Measurements from ENCODE around the gene PACRG. TPM values are rescaled to one million over a fixed set of nuclear protein-coding genes. Genes with fewer than 3 reads are reported as not detected.

Gene PACRG
- total and polyA plus RNA-seq, 2 of the 8 experiments (the other 6 are each of a cell fraction or from before 2014, with no cell fraction given), result 0.44 to 0.54 TPM

GRCh38 chr6:162733489-162733888 lies 5.7 kb downstream of the PACRG start:
- Histone ChIP-seq H3K4me3 (ENCODE audit: extremely low read depth in 1 of 4, insufficient read depth in 2 of 4, low read depth in 3 of 4, low read length in 4 of 4) (no peak overlapping the region), H2BK120ac (replicated peaks; ENCODE audit: low read depth, low read length) (no peak overlapping the region), H3K56ac (replicated peaks; ENCODE audit: insufficient read length, low read depth, low read length) (no peak overlapping the region), H3K79me2 (ENCODE audit: control insufficient read depth in 1 of 2, insufficient read depth in 2 of 2, low read length in 2 of 2) (no peaks in the 10 kb centered on the region), H2AK5ac (ENCODE audit: low read depth, low read length) (no peak overlapping the region), H3K79me1 (ENCODE audit: low read depth, low read length) (no peaks in the 10 kb centered on the region), H3K4ac (replicated peaks; ENCODE audit: insufficient read length, low read depth, low read length) (no peak overlapping the region), H2BK12ac (ENCODE audit: low read depth, low read length) (no peak overlapping the region), H3K4me2 (ENCODE audit: insufficient read depth in 1 of 2, low read depth in 2 of 2, low read length in 2 of 2) (no peak overlapping the region), H2BK5ac (ENCODE audit: low read depth, low read length) (no peak overlapping the region), H3K14ac (ENCODE audit: insufficient read length) (no peak overlapping the region), H2BK15ac (ENCODE audit: low read length) (no peak overlapping the region), H3K18ac (ENCODE audit: extremely low read depth, low read length) (no peak overlapping the region), H3K4me1 (replicated peaks in 1 of 4; ENCODE audit: control insufficient read depth in 3 of 4, insufficient read depth in 4 of 4, low read length in 3 of 4) (no peaks in the 10 kb centered on the region), H3K36me3 (ENCODE audit: control insufficient read depth in 2 of 4, insufficient read depth in 4 of 4, low read length in 3 of 4) (no peaks in the 10 kb centered on the region), H3K27ac (ENCODE audit: low read depth, low read length) (no peak overlapping the region), H3K9ac (replicated peaks in 1 of 4; ENCODE audit: extremely low read depth in 1 of 4, low read depth in 3 of 4, low read length in 3 of 4) (no peak overlapping the region), H3K9me3 (ENCODE audit: insufficient read depth in 2 of 2, low read depth in 1 of 2, low read length in 1 of 2) (no peaks in the 10 kb centered on the region), H4K20me1 (replicated peaks in 1 of 2; ENCODE audit: control insufficient read depth in 1 of 2, insufficient read depth in 2 of 2, low read length in 2 of 2) (no peaks in the 10 kb centered on the region), H3K23me2 (ENCODE audit: low read depth, low read length) (no peaks in the 10 kb centered on the region), H4K5ac (ENCODE audit: insufficient read length, low read depth, low read length) (no peak overlapping the region), H3K27me3 (replicated peaks in 1 of 4; ENCODE audit: control insufficient read depth in 3 of 4, extremely low read depth in 1 of 4, insufficient read depth in 3 of 4, low read length in 3 of 4) (no peaks in the 10 kb centered on the region), H3K23ac (ENCODE audit: insufficient read length) (no peak overlapping the region), H4K8ac (ENCODE audit: extremely low read depth, insufficient read depth, low read length) (no peak overlapping the region), H2BK20ac (ENCODE audit: low read length) (no peak overlapping the region), H2AFZ (ENCODE audit: low read length) (peak overlapping the region; percentile 97), H4K91ac (replicated peaks; ENCODE audit: insufficient read length, low read length) (no peak overlapping the region)
- TF ChIP-seq JUN (IDR thresholded peaks at IDR 0.05; ENCODE audit: low read depth, low read length) (no peak), CREB1 (IDR thresholded peaks at IDR 0.05) (no peak)
- ChIA-PET CTCF (ENCODE audit: partially characterized antibody) (interaction anchor here (0.6 kb wide), 1 partner anchor 1279 kb away, joined by 5 read pairs; no protein-coding TSS in a partner anchor), POLR2A (ENCODE audit: partially characterized antibody) (no interaction called here)
- FAIRE-seq (peak; percentile 19), DNase-seq (ENCODE audit: low read depth in 1 of 2, low spot score in 2 of 2) (no peak)
- 76% methylated on average over 4 of the region's 4 CpGs; no CpG with 5 or more reads in 1 of the 2 experiments for WGBS, 2 experiments (ENCODE audit: extremely low coverage in 1 of 2, insufficient coverage in 1 of 2, insufficient read length in 1 of 2, insufficient replicate concordance in 2 of 2, low coverage in 1 of 2, low lambda C conversion rate in 2 of 2, missing lambda C conversion rate in 1 of 2)
